ENCODE results near the gene SLC7A11. TPM values are rescaled to one million over a fixed set of nuclear protein-coding genes. Genes with fewer than 3 reads are reported as not detected.

SLC7A11 gene
- total and polyA plus RNA-seq, 10 of the 15 experiments (the other 5 are each of a cell fraction or from before 2014, with no cell fraction given) = 1.6 to 9.8 (median 3.5) TPM

- no peaks in the 10 kb centered on the region for H4K20me1 ChIP-seq (ENCODE audit: control insufficient read depth, insufficient read depth)
- H3K27ac ChIP-seq (ENCODE audit: control insufficient read depth, insufficient read depth) = no peak overlapping the region
- FAIRE-seq (no peak), DNase-seq (ENCODE audit: low read depth, low spot score) (no peak), ATAC-seq (no peak)
- no peak overlapping the region for H3K9ac ChIP-seq (ENCODE audit: control insufficient read depth, insufficient read depth, low read length)
- H3K4me2 ChIP-seq (ENCODE audit: control insufficient read depth, insufficient read depth) = no peak overlapping the region
- H3K9me3 ChIP-seq (replicated peaks; ENCODE audit: control insufficient read depth, insufficient read depth, low read length) = no peaks in the 10 kb centered on the region
- SMC1A ChIA-PET (ENCODE audit: uncharacterized antibody, unreplicated experiment) = interaction anchor here (0.7 to 1.1 kb wide), 4 partner anchors 32 to 246 kb away, joined by 3 to 5 read pairs (median 3); no protein-coding TSS in a partner anchor
- no TSS peak for BruUV-seq (replicated peaks)
- CTCF ChIA-PET = interaction anchor here (0.6 to 1.2 kb wide), 2 partner anchors 15 to 50 kb away, joined by 3 read pairs; no protein-coding TSS in a partner anchor
- intact Hi-C loops (cut with micrococcal nuclease; ENCODE audit: unreplicated experiment) (loop anchor here (10.0 kb wide), 1 partner anchor 427 kb away; no protein-coding TSS in a partner anchor), in situ Hi-C loops (cut with MboI) (no loop called here)
- POLR2A ChIA-PET = interaction anchor here (0.7 kb wide), 2 partner anchors 92 to 141 kb away, joined by 5 to 7 read pairs; no protein-coding TSS in a partner anchor
- WGBS (ENCODE audit: insufficient coverage, insufficient replicate concordance, low lambda C conversion rate, missing lambda C conversion rate) = 86% methylated on average over 3 of the region's 3 CpGs
- no peaks in the 10 kb centered on the region for H3K27me3 ChIP-seq (replicated peaks in 1 of 2; ENCODE audit: control insufficient read depth in 2 of 2, insufficient read depth in 2 of 2, low read length in 1 of 2)
- no peak for TF ChIP-seq ZNF592 (IDR thresholded peaks at IDR 0.05)
- no peak for TF ChIP-seq RUNX3 (IDR thresholded peaks at IDR 0.05; ENCODE audit: low read length)
- no peak for TF ChIP-seq IRF4 (IDR thresholded peaks at IDR 0.05; ENCODE audit: low read depth, low read length)
- TF ChIP-seq RBBP5 (conservative IDR thresholded peaks at IDR 0.05) = no peak
- no peak for TF ChIP-seq MEF2A (IDR thresholded peaks at IDR 0.05; ENCODE audit: insufficient read depth, low read depth, low read length)
- no peak for TF ChIP-seq JUNB (IDR thresholded peaks at IDR 0.05)
- no peak for TF ChIP-seq ZSCAN29 (IDR thresholded peaks at IDR 0.05)
- no peak overlapping the region for H3K4me3 ChIP-seq
- no peaks in the 10 kb centered on the region for H3K36me3 ChIP-seq (ENCODE audit: control insufficient read depth in 2 of 2, insufficient read depth in 2 of 2, low read length in 1 of 2)
- RAD21 ChIA-PET (ENCODE audit: unreplicated experiment) = interaction anchor here (0.7 to 1.0 kb wide), 5 partner anchors 15 to 433 kb away, joined by 3 to 4 read pairs (median 3); no protein-coding TSS in a partner anchor
- no peak overlapping the region for H2AFZ ChIP-seq (ENCODE audit: control insufficient read depth, low read depth, low read length)
- no peaks in the 10 kb centered on the region for H3K4me1 ChIP-seq (ENCODE audit: control insufficient read depth, insufficient read depth, low read length)
- H3K79me2 ChIP-seq (ENCODE audit: control insufficient read depth, insufficient read depth, low read length) = no peaks in the 10 kb centered on the region
Measured at GRCh38 chr4:138247643-138248042, 5.5 kb upstream of the SLC7A11 start.
